Vagina (tissue), 2 donors: ENCODE data around the gene CDH4. TPM values are rescaled to one million over a fixed set of nuclear protein-coding genes. Genes with fewer than 3 reads are reported as not detected.
"Not testable (repeated sequence)": the region's sequence is repeated elsewhere in the genome, so short reads cannot be mapped to it uniquely, and the experiment has no call there.

Experiments used
- DNase-seq, 2 donors: peaks; one replicate each; pipeline ENCODE4 v3.0.0-alpha.2; 2017; ENCODE audit errors: extremely low spot score in 2 of 2
- H3K27ac ChIP-seq: fragments of 200-600 bp; sonication (generic); one replicate; pipeline ENCODE4 v1.5.1; 2019
- H3K27me3 ChIP-seq: fragments of 200-600 bp; sonication (generic); one replicate; pipeline ENCODE4 v1.5.1; 2019
- H3K36me3 ChIP-seq, 2 donors: fragments of 200-600 bp; sonication (generic); one replicate each; pipeline ENCODE4 v1.5.1; 2017 to 2019
- H3K4me1 ChIP-seq: fragments of 200-600 bp; sonication (generic); one replicate; pipeline ENCODE4 v1.5.1; 2019
- H3K4me3 ChIP-seq, 2 donors: fragments of 200-600 bp; sonication (generic); 1 replicate in 1 of 2; 2 replicates in 1 of 2; pipeline ENCODE4 v1.5.1; 2016 to 2019
- H3K9me3 ChIP-seq: fragments of 200-600 bp; sonication (generic); one replicate; pipeline ENCODE4 v1.5.1; 2019
- POLR2A ChIP-seq, 2 donors: fragments of 450-650 bp; IDR thresholded peaks; one replicate each; pipeline ENCODE4 v1.6.1; 2017; ENCODE audit warnings: antibody characterized with exemption in 2 of 2, mild to moderate bottlenecking in 2 of 2, moderate library complexity in 2 of 2
- POLR2AphosphoS5 ChIP-seq, 2 donors: sonication (generic); formaldehyde crosslinking; IDR thresholded peaks; one replicate each; pipeline ENCODE4 v1.9.0; 2017; ENCODE audit warnings: antibody characterized with exemption in 2 of 2, mild to moderate bottlenecking in 2 of 2, low read depth in 1 of 2; ENCODE audit not compliant: insufficient read depth in 1 of 2
- intact Hi-C: fragments of 100-400 bp; cut with DNase I; formaldehyde crosslinking; loops from one replicate; pipeline ENCODE4 v1.15.1; 2023
- total RNA-seq: library from RNA; depleted of rRNA; stranded (reverse); fragments of >200 nt; gene quantifications from one replicate; pipeline ENCODE4 v1.2.3, GENCODE V29; 2016
- TF ChIP-seq, protein P1 (sequence below), 3 experiments: fragments of 450-650 bp in 2 of 3; fragments of 200-600 bp in 1 of 3; sonication (generic) in 1 of 3; IDR thresholded peaks; one replicate each; pipeline ENCODE4 v1.5.1; 2017 to 2019; ENCODE audit warnings: antibody characterized with exemption in 3 of 3, mild to moderate bottlenecking in 2 of 3, moderate library complexity in 2 of 3

CDH4 gene
- total RNA-seq, 1 donor from 2014 or later: 0.25 TPM

GRCh38 chr20:61967300-61967699, 715.2 kb downstream of the CDH4 start:
- intact Hi-C loops: no loop called here
- TF ChIP-seq, protein P1, sequence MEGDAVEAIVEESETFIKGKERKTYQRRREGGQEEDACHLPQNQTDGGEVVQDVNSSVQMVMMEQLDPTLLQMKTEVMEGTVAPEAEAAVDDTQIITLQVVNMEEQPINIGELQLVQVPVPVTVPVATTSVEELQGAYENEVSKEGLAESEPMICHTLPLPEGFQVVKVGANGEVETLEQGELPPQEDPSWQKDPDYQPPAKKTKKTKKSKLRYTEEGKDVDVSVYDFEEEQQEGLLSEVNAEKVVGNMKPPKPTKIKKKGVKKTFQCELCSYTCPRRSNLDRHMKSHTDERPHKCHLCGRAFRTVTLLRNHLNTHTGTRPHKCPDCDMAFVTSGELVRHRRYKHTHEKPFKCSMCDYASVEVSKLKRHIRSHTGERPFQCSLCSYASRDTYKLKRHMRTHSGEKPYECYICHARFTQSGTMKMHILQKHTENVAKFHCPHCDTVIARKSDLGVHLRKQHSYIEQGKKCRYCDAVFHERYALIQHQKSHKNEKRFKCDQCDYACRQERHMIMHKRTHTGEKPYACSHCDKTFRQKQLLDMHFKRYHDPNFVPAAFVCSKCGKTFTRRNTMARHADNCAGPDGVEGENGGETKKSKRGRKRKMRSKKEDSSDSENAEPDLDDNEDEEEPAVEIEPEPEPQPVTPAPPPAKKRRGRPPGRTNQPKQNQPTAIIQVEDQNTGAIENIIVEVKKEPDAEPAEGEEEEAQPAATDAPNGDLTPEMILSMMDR (IDR thresholded peaks at IDR 0.05): no peak
- TF ChIP-seq POLR2AphosphoS5 (IDR thresholded peaks at IDR 0.05; ENCODE audit: insufficient read depth in 1 of 2, low read depth in 1 of 2) (no peak), POLR2A (IDR thresholded peaks at IDR 0.05) (no peak)
- H3K9me3 ChIP-seq: no peaks in the 10 kb centered on the region
- peaks cover 8% of the 10 kb centered on the region for H3K4me1 ChIP-seq
- no peak for DNase-seq
- H3K27me3 ChIP-seq: no peaks in the 10 kb centered on the region
- no peak overlapping the region for H3K4me3 ChIP-seq
- H3K27ac ChIP-seq: no peak overlapping the region
- no peaks in the 10 kb centered on the region for H3K36me3 ChIP-seq

- H3K27me3 ChIP-seq: no peaks in the 10 kb centered on the region
- peaks cover 8% of the 10 kb centered on the region for H3K4me1 ChIP-seq
- H3K9me3 ChIP-seq: no peaks in the 10 kb centered on the region
- TF ChIP-seq POLR2AphosphoS5 (IDR thresholded peaks at IDR 0.05; ENCODE audit: insufficient read depth in 1 of 2, low read depth in 1 of 2) (no peak), POLR2A (IDR thresholded peaks at IDR 0.05) (no peak)
- TF ChIP-seq, protein P1 (IDR thresholded peaks at IDR 0.05): no peak
- intact Hi-C loops: no loop called here
- peaks cover 0 to 6% of the 10 kb centered on the region in 2 donors for H3K36me3 ChIP-seq
- DNase-seq: no peak
- no peak overlapping the region for H3K27ac ChIP-seq
- no peak overlapping the region for H3K4me3 ChIP-seq
These were observed 716.2 kb downstream of the CDH4 start for GRCh38 chr20:61968036-61968810.

DNA sequence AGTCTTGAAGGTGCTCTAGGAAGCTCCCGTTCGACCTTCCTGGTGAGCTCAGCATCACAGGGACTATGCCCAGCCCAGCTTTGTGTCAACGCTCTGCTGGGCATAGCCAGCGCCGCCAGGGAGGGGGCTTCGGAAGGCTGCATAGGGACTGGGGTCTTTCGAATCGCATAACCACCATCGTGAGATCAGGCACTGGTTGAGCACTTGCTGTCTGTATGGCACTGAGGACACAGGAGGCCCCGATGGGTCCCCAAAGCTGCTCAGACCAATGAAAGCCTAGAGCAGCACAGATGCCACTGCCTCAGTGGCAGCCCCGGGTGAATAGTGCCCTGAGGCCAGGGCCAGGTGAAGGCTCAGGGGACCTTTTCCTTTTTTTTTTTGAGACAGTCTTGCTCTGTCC, 716.9 kb downstream of the CDH4 start:
- intact Hi-C loops: no loop called here
- DNase-seq: no peak
- no peaks in the 10 kb centered on the region for H3K9me3 ChIP-seq
- H3K27ac ChIP-seq: no peak overlapping the region
- no peak overlapping the region for H3K4me3 ChIP-seq
- no peaks in the 10 kb centered on the region for H3K27me3 ChIP-seq
- peaks cover 0 to 13% of the 10 kb centered on the region in 2 donors for H3K36me3 ChIP-seq
- H3K4me1 ChIP-seq: peaks cover 8% of the 10 kb centered on the region
- TF ChIP-seq, protein P1 (IDR thresholded peaks at IDR 0.05): no peak
- no peak for TF ChIP-seq POLR2AphosphoS5 (IDR thresholded peaks at IDR 0.05; ENCODE audit: insufficient read depth in 1 of 2, low read depth in 1 of 2)
- no peak for TF ChIP-seq POLR2A (IDR thresholded peaks at IDR 0.05)

DNA sequence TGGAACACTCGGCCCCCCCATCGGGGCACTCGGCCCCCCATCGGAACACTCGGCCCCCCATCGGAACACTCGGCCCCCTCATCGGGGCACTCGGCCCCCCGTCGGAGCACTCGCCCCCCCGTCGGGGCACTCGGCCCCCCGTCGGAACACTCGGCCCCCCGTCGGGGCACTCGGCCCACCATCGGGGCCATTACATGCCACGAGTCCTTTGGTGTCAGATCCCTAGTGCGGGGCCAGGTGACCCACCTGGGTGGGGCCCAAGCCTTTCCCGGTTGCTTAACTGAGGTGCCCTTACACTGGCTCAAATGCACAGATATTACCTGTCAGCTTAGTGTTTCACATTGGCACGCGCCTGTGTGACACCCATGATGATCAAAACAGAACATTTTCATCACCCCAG, 717.7 kb downstream of the CDH4 start:
- no peaks in the 10 kb centered on the region for H3K9me3 ChIP-seq
- peaks cover 0 to 20% of the 10 kb centered on the region in 2 donors for H3K36me3 ChIP-seq
- no peak overlapping the region for H3K4me3 ChIP-seq
- TF ChIP-seq POLR2A (IDR thresholded peaks at IDR 0.05) (no peak), POLR2AphosphoS5 (IDR thresholded peaks at IDR 0.05; ENCODE audit: insufficient read depth in 1 of 2, low read depth in 1 of 2) (no peak)
- TF ChIP-seq, protein P1 (IDR thresholded peaks at IDR 0.05): no peak
- intact Hi-C loops: no loop called here
- DNase-seq: no peak
- H3K27ac ChIP-seq: no peak overlapping the region
- peaks cover 8% of the 10 kb centered on the region for H3K4me1 ChIP-seq
- no peaks in the 10 kb centered on the region for H3K27me3 ChIP-seq

DNA sequence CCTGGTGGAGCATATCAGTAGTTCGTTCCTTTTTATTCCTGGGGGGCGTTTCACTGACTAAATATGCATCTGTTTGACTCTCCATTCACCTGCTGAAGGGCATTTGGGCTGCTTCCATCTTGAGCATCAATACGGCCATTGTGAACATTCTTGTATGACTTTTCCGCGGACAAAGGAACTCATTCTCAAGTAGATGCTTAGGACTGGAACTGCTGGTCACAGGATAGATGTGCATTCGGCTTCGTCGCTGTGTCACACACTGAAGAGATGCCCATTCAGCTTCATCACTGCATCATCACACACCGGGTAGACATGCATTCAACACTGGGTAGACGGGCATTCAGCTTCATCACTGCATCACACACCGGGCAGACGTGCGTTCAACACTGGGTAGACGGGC, 718.3 kb downstream of the CDH4 start:
- peaks cover 0 to 20% of the 10 kb centered on the region in 2 donors for H3K36me3 ChIP-seq
- intact Hi-C loops: no loop called here

GRCh38 chr20:61971595-61971994, 719.5 kb downstream of the CDH4 start:
- H3K9me3 ChIP-seq, intact Hi-C loops, H3K4me1 ChIP-seq, DNase-seq, H3K27me3 ChIP-seq, H3K4me3 ChIP-seq, H3K27ac ChIP-seq: not testable (repeated sequence)
- peaks cover 0 to 23% of the 10 kb centered on the region in 2 donors for H3K36me3 ChIP-seq

More for the DNA sequence above, 718.3 kb downstream of the CDH4 start:
- no peaks in the 10 kb centered on the region for H3K9me3 ChIP-seq
- H3K27me3 ChIP-seq: no peaks in the 10 kb centered on the region
- DNase-seq: no peak
- H3K27ac ChIP-seq: no peak overlapping the region
- H3K4me3 ChIP-seq: no peak overlapping the region
- no peak for TF ChIP-seq POLR2A (IDR thresholded peaks at IDR 0.05)
- TF ChIP-seq, protein P1 (IDR thresholded peaks at IDR 0.05): no peak
- TF ChIP-seq POLR2AphosphoS5 (IDR thresholded peaks at IDR 0.05; ENCODE audit: insufficient read depth in 1 of 2, low read depth in 1 of 2): no peak
- peaks cover 3% of the 10 kb centered on the region for H3K4me1 ChIP-seq
